Body of pancreas (tissue), 4 donors: ENCODE results near the gene HIVEP2. TPM values are rescaled to one million over a fixed set of nuclear protein-coding genes. Genes with fewer than 3 reads are reported as not detected.

Source experiments
- ATAC-seq: fragments of 150-250 bp; one replicate; pipeline ENCODE4 v1.9.1; 2016
- DNase-seq, 4 donors: peaks; one replicate each; pipeline ENCODE4 v3.0.0-alpha.2; 2019
- H3K27ac ChIP-seq, 4 donors: fragments of 200-600 bp; sonication (generic); 1 replicate in 3 of 4; 2 replicates in 1 of 4; pipeline versions ENCODE4 v1.5.1 to v1.6.1; 2016 to 2019; ENCODE audit warnings: mild to moderate bottlenecking in 1 of 4, mixed read lengths in 1 of 4, moderate library complexity in 1 of 4
- H3K27me3 ChIP-seq, 2 donors: fragments of 200-600 bp; sonication (generic); one replicate each; pipeline ENCODE4 v1.6.0; 2016; ENCODE audit warnings: mild to moderate bottlenecking in 1 of 2
- H3K36me3 ChIP-seq, 2 donors: fragments of 200-600 bp; sonication (generic); replicated peaks in 1 of 2; 2 replicates each; pipeline ENCODE4 v1.5.1; 2016; ENCODE audit warnings: low read depth in 2 of 2; ENCODE audit not compliant: insufficient read depth in 1 of 2
- H3K4me1 ChIP-seq: fragments of 200-600 bp; sonication (generic); one replicate; pipeline ENCODE4 v1.6.0; 2016
- H3K4me3 ChIP-seq, 2 donors: fragments of 200-600 bp; sonication (generic); 1 replicate in 1 of 2; 2 replicates in 1 of 2; pipeline ENCODE4 v1.5.1; 2016 to 2019
- H3K9me3 ChIP-seq, 3 donors: fragments of 200-600 bp; sonication (generic); 1 replicate in 2 of 3; 2 replicates in 1 of 3; pipeline ENCODE4 v1.5.1; 2016
- POLR2A ChIP-seq, 3 donors: fragments of 450-650 bp; IDR thresholded peaks; one replicate each; pipeline ENCODE4 v1.6.1; 2016; ENCODE audit warnings: antibody characterized with exemption in 3 of 3, mild to moderate bottlenecking in 2 of 3
- WGBS, 2 donors: methylation state at CpG; one replicate each; pipeline ENCODE4 v1.1.5; 2017; 5-methylcytosine and 5-hydroxymethylcytosine counted together
- intact Hi-C: fragments of 100-400 bp; cut with DNase I; formaldehyde crosslinking; loops from one replicate; pipeline ENCODE4 v1.15.1; 2023
- total RNA-seq, 2 donors: library from RNA; depleted of rRNA; stranded (reverse); fragments of >200 nt; gene quantifications; one replicate each; pipeline ENCODE4 v1.1.0, GENCODE V29; 2016
- TF ChIP-seq, protein P1 (sequence below), 7 experiments: fragments of 450-650 bp in 4 of 7; fragments of 200-600 bp in 3 of 7; sonication (generic) in 3 of 7; IDR thresholded peaks; one replicate each; pipeline ENCODE4 v1.5.1; 2016 to 2019; ENCODE audit warnings: antibody characterized with exemption in 7 of 7

HIVEP2 gene
- total RNA-seq, 2 donors from 2014 or later, result 11.2 to 16.5 TPM

DNA sequence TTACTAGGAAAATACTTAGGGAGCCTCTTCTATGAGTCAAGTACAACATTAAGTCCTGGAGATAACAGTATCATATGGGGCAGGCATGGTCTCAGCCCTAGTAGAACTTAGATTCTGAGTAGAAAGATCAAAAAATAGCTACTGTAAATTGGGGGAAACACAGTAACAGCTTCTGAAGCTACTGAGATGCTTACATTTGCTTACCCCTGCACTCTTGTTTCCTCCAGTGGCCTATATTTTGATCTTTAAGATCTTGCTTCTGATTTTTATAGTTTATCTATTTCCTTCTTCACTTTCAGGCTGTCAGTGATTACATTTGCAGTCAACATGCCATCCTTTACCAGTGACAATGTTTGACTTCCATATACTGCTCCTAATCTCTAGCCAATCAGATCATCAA is 35.3 kb downstream of the HIVEP2 start:
- no peak for DNase-seq
- no peak overlapping the region for H3K27ac ChIP-seq
- intact Hi-C loops, result no loop called here
- H3K9me3 ChIP-seq, result no peaks in the 10 kb centered on the region
- no peaks in the 10 kb centered on the region for H3K4me1 ChIP-seq
- TF ChIP-seq POLR2A (IDR thresholded peaks at IDR 0.05), result no peak
- TF ChIP-seq, protein P1, sequence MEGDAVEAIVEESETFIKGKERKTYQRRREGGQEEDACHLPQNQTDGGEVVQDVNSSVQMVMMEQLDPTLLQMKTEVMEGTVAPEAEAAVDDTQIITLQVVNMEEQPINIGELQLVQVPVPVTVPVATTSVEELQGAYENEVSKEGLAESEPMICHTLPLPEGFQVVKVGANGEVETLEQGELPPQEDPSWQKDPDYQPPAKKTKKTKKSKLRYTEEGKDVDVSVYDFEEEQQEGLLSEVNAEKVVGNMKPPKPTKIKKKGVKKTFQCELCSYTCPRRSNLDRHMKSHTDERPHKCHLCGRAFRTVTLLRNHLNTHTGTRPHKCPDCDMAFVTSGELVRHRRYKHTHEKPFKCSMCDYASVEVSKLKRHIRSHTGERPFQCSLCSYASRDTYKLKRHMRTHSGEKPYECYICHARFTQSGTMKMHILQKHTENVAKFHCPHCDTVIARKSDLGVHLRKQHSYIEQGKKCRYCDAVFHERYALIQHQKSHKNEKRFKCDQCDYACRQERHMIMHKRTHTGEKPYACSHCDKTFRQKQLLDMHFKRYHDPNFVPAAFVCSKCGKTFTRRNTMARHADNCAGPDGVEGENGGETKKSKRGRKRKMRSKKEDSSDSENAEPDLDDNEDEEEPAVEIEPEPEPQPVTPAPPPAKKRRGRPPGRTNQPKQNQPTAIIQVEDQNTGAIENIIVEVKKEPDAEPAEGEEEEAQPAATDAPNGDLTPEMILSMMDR (IDR thresholded peaks at IDR 0.05), result no peak
- no peaks in the 10 kb centered on the region for H3K27me3 ChIP-seq
- no peak for ATAC-seq
- no peak overlapping the region for H3K4me3 ChIP-seq
- H3K36me3 ChIP-seq, result no peaks in the 10 kb centered on the region

GRCh38 chr6:142908235-142908634 is 36.7 kb downstream of the HIVEP2 start:
- H3K27me3 ChIP-seq, result no peaks in the 10 kb centered on the region
- WGBS, 2 donors, result 97 to 100% methylated on average over 1 of the region's 1 CpG
- no peak overlapping the region for H3K4me3 ChIP-seq
- H3K27ac ChIP-seq, result no peak overlapping the region
- intact Hi-C loops, result no loop called here
- TF ChIP-seq, protein P1 (IDR thresholded peaks at IDR 0.05), result no peak
- no peak for TF ChIP-seq POLR2A (IDR thresholded peaks at IDR 0.05)
- H3K9me3 ChIP-seq, result no peaks in the 10 kb centered on the region
- ATAC-seq, result no peak
- H3K36me3 ChIP-seq, result no peaks in the 10 kb centered on the region
- no peaks in the 10 kb centered on the region for H3K4me1 ChIP-seq
- DNase-seq, result no peak

DNA sequence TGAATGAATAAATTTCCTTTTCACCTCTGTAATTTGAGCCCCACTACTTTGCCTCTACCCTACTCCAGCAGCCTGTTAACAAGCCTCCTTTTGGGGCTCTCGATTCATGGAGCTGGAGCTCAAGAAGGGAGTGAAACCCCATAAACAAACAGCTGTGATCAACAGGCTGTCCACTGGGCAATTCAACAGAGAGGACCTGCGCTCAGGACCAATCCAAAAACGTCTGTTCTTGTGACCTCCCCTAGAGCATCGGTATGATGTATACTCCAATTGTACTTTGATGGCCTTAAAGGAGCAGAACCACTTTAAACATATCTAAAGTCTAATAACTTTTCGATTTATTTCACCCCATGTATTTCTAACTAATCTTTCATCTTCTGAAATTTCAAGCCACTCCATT is 37.4 kb downstream of the HIVEP2 start:
- Histone ChIP-seq H3K27me3 (no peaks in the 10 kb centered on the region), H3K27ac (no peak overlapping the region), H3K4me3 (no peak overlapping the region), H3K4me1 (peaks cover 6% of the 10 kb centered on the region), H3K36me3 (no peaks in the 10 kb centered on the region), H3K9me3 (no peaks in the 10 kb centered on the region)
- intact Hi-C loops, result no loop called here
- TF ChIP-seq, protein P1 (IDR thresholded peaks at IDR 0.05), result no peak
- no peak for TF ChIP-seq POLR2A (IDR thresholded peaks at IDR 0.05)
- DNase-seq, result no peak
- 63 to 73% methylated on average over 5 of the region's 5 CpGs for WGBS, 2 donors
- no peak for ATAC-seq

DNA sequence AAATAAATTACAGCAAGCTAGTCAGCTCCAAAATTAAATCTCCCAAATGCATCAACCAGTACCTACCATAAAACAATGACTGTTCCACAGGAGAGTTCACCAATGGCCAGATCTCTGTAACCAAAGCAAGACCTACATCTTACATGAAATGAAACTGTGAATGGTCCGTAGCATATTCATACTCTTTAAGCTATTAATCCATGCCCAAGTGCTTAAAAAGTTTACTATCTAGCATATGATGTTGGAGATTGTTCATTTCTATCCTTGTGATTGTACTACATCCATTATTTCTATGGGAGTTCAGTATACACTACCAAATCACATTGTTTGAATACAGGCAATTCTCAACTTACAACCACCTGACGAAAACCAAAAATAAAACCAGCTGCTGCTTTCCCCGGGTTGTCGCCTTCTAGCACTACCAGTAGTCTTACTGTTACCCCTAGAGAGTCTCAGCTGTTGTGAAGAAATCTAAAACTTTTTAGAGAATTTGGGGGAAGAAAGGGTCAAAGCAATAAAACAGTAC is 38.0 kb downstream of the HIVEP2 start:
- ATAC-seq (no peak), DNase-seq (no peak)
- intact Hi-C loops, result no loop called here
- WGBS, 2 donors, result 66 to 73% methylated on average over 4 of the region's 4 CpGs
- Histone ChIP-seq H3K4me1 (peaks cover 11% of the 10 kb centered on the region), H3K36me3 (no peaks in the 10 kb centered on the region), H3K27ac (no peak overlapping the region), H3K9me3 (no peaks in the 10 kb centered on the region), H3K27me3 (no peaks in the 10 kb centered on the region), H3K4me3 (no peak overlapping the region)
- TF ChIP-seq, protein P1 (IDR thresholded peaks at IDR 0.05), result no peak
- no peak for TF ChIP-seq POLR2A (IDR thresholded peaks at IDR 0.05)

GRCh38 chr6:142903812-142904211 is 41.2 kb downstream of the HIVEP2 start:
- intact Hi-C loops, result no loop called here
- H3K27ac ChIP-seq, result no peak overlapping the region
- TF ChIP-seq, protein P1 (IDR thresholded peaks at IDR 0.05), result no peak
- no peak for TF ChIP-seq POLR2A (IDR thresholded peaks at IDR 0.05)

More at GRCh38 chr6:142903812-142904211, 41.2 kb downstream of the HIVEP2 start:
- Histone ChIP-seq H3K9me3 (no peaks in the 10 kb centered on the region), H3K4me3 (no peak overlapping the region), H3K27me3 (no peaks in the 10 kb centered on the region), H3K4me1 (peaks cover 18% of the 10 kb centered on the region), H3K36me3 (no peaks in the 10 kb centered on the region)
- DNase-seq (no peak), ATAC-seq (no peak)
- 79 to 89% methylated on average over 1 of the region's 1 CpG for WGBS, 2 donors
